Kidney epithelial cell (primary cell): ENCODE results near the gene PCDHGA5. TPM values are rescaled to one million over a fixed set of nuclear protein-coding genes. Genes with fewer than 3 reads are reported as not detected.
A peak's percentile ranks its signal among the peaks of the same experiment; 100 is the strongest.
"Not testable (repeated sequence)": the region's sequence is repeated elsewhere in the genome, so short reads cannot be mapped to it uniquely, and the experiment has no call there.

Experiments
- DNase-seq: peaks from one replicate; pipeline ENCODE4 v3.0.0-alpha.2; 2010; ENCODE audit warnings: low read depth
- H3K27me3 ChIP-seq: 2 replicates; pipeline ENCODE4 v1.6.0; 2011; ENCODE audit warnings: low read length; ENCODE audit not compliant: control insufficient read depth, insufficient read depth
- H3K36me3 ChIP-seq: 2 replicates; pipeline ENCODE4 v1.5.1; 2011; ENCODE audit warnings: low read length; ENCODE audit not compliant: control insufficient read depth, insufficient read depth
- H3K4me3 ChIP-seq: 2 replicates; pipeline ENCODE4 v1.5.1; 2011; ENCODE audit warnings: low read depth, mild to moderate bottlenecking, control low read depth, low read length
- CTCF ChIP-seq: IDR thresholded peaks from 2 replicates; pipeline ENCODE4 v1.5.1; 2011; ENCODE audit warnings: mild to moderate bottlenecking, moderate library complexity, low read length, control low read depth, inconsistent platforms; ENCODE audit not compliant: insufficient read depth, poor library complexity, severe bottlenecking
- total RNA-seq: library from RNA; depleted of rRNA; stranded (reverse); fragments of >200 nt; gene quantifications from 2 replicates; pipeline ENCODE4 v1.2.3, GENCODE V29; 2015

Gene PCDHGA5
- 0.58 and 1.5 TPM in 2 replicates for total RNA-seq

GRCh38 chr5:141363952-141364660, at the start of gene PCDHGA5:
Gene PCDHGA5 (plus strand): TSS chr5:141364162. CDS start chr5:141364331, 169 bp downstream.
- Histone ChIP-seq H3K27me3 (peaks cover 34% of the 10 kb centered on the region), H3K36me3 (no peaks in the 10 kb centered on the region), H3K4me3 (no peak within 1 kb of the TSS)
- no peak for TF ChIP-seq CTCF
- no peak for DNase-seq

GRCh38 chr5:141316963-141317362, 47.0 kb upstream of the PCDHGA5 start:
- H3K27me3 ChIP-seq, H3K4me3 ChIP-seq, H3K36me3 ChIP-seq, DNase-seq: not testable (repeated sequence)

GRCh38 chr5:141319202-141319601, 44.8 kb upstream of the PCDHGA5 start:
- Histone ChIP-seq H3K27me3 (no peaks in the 10 kb centered on the region), H3K4me3 (no peak overlapping the region), H3K36me3 (no peaks in the 10 kb centered on the region)
- no peak for DNase-seq
- TF ChIP-seq CTCF = no peak

- Histone ChIP-seq H3K36me3 (no peaks in the 10 kb centered on the region), H3K4me3 (peak overlapping the region; percentile 69), H3K27me3 (no peaks in the 10 kb centered on the region)
- no peak for DNase-seq
- TF ChIP-seq CTCF = no peak
Measured at GRCh38 chr5:141319699-141320098, 44.3 kb upstream of the PCDHGA5 start.

- TF ChIP-seq CTCF = peak; percentile 85
- peak within 1 kb of the TSS; percentile 69 for H3K4me3 ChIP-seq
- DNase-seq = peak; percentile 62
- no peaks in the 10 kb centered on the region for H3K27me3 ChIP-seq
- no peaks in the 10 kb centered on the region for H3K36me3 ChIP-seq
Measured at GRCh38 chr5:141320225-141321169, 43.5 kb upstream of the PCDHGA5 start, which contains the start of gene TAF7. Gene TAF7 (minus strand): TSS chr5:141320784. CDS start chr5:141320044, 740 bp downstream.

GRCh38 chr5:141322261-141322660, 41.7 kb upstream of the PCDHGA5 start:
- no peak for TF ChIP-seq CTCF
- H3K4me3 ChIP-seq = no peak overlapping the region
- DNase-seq = no peak

More at GRCh38 chr5:141322261-141322660, 41.7 kb upstream of the PCDHGA5 start:
- no peaks in the 10 kb centered on the region for H3K36me3 ChIP-seq
- H3K27me3 ChIP-seq = no peaks in the 10 kb centered on the region
